ENCODE results near the gene MEIOSIN. TPM values are rescaled to one million over a fixed set of nuclear protein-coding genes. Genes with fewer than 3 reads are reported as not detected.
"Not testable (repeated sequence)": the region's sequence is repeated elsewhere in the genome, so short reads cannot be mapped to it uniquely, and the experiment has no call there.

The MEIOSIN gene, protein sequence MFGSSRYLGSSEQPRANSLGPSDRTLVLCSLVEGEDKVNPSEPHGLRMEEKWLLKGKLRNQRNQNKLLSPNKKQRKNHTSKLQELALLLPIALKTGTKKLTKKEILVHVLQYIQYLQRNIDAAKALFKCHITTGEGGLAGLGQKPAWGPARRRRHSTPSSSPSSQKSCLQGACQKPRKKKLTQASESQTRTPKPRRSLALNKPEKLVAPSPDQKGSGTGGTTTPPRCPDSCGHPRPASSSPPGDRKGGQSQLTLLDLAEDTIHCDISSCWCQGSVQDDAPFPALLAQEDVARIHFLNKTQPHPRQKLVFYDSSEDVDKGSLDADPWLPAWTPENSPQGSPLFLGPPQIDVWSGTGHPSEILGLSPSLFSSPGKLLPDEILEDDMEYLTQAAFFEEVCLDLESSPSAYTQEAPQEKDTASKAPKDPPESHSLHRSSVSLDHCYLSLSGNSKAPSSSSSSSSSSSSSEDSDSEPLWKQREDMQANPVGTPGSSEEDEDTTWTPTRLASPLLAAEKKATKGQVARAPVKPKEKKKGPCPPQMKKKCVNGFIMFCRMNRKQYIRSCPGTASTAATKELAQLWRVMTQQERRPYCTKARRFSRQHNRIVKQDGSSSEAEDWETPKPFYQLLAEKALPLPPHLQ
- total RNA-seq: under 1 TPM in 2 of 8 experiments, not detected in 6; 0.09 to 0.24 TPM

DNA sequence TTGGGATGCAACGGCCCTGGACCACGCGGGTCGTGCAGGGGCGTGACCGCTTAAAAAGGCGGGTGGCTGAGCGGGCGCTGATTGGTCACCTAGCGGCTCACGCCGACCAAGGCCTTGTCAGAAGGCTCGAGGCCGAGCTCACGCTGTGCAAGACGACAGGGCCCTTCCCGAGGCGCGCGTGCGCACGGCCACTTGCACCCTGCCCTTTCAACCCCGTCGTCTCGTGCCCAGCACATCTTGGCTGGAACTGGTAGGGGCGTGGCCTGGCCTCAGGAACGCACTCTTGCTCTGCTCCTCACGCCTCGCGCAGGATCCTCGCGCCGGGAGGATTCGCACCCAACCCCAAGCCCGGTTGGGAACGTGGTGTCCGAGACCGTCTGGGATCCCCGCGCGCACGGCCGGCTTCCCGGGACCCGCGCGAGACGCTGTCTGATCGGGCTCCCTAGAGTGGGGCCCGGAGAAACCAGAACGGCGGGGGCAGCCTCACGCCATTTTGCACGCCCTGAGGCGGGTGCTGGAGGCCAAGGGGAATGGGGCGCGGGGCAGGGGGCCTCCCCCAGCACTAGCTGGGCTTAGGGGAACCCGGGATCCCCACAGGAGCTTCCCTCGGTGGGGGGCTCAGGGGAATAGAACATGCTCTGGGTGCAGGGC, at the start of gene MEIOSIN:
Gene MEIOSIN (plus strand): TSS at position 280 of the 651 bp plus-strand sequence. CDS start 1,938 bp downstream, outside the sequence.
- Histone ChIP-seq H3K4me3 (no peak within 1 kb of the TSS), H3K27ac (no peak within 1 kb of the TSS), H3K4me1 (replicated peaks in 1 of 2) (peaks cover 0 to 6% of the 10 kb centered on the region in 2 donors)
- WGBS, 10 experiments: 85 to 88% methylated on average over 8 to 12 of the region's 59 CpGs; no CpG with 5 or more reads in 8 of the 10 experiments
- no peak for ATAC-seq (replicated peaks in 6 of 8)
- in situ Hi-C loops (cut with MboI; ENCODE audit: low pct_unique_long_range_greater_than_20kb in 2 of 9, low sequenced_read_pairs in 9 of 9, unreplicated experiment in 9 of 9): no loop called here

DNA sequence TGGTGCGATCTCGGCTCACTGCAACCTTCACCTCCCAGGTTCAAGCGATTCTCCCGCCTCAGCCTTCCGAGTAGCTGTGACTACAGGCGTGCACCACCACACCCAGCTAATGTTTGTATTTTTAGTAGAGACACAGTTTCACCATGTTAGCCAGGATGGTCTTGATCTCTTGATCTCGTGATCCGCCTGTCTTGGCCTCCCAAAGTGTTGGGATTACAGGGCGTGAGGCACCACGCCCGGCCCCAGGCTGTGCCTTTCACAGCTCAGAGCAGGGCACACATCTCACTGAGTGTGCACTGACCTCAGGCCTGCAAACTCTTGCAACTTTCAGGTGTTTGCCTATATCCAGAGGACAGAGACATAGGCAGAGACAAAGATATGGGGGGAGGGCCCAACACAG, 48.2 kb upstream of the MEIOSIN start:
- 83 to 100% (median 98%) methylated on average over 1 to 5 of the region's 11 CpGs; no CpG with 5 or more reads in 4 of the 10 experiments for WGBS, 10 experiments
- H3K27ac ChIP-seq: not testable (repeated sequence)

DNA sequence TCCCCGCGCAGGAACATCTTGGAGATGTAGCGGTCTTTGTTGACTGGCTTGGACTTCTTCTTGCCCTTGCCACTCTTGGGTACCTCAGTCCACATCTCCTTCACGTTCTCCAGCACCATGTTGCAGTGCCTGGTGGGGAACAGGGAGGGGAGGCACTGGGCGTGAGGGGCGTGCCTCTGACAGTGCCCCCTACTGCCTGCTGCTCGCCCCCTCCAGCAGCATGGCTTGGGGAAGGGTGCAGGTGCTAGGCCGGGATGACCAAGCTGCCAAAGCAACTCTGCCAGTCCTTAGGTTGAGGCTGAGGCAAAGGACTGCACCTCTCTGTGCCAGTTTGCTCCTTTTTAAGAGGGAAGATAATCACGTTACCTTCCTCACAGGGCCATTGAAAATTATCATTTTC, 45.6 kb upstream of the MEIOSIN start:
- WGBS, 10 experiments: 90 to 100% (median 97%) methylated on average over 1 to 6 of the region's 9 CpGs; no CpG with 5 or more reads in 6 of the 10 experiments
- Histone ChIP-seq H3K4me1 (replicated peaks in 1 of 2) (peaks cover 4 to 6% of the 10 kb centered on the region in 2 donors), H3K27ac (no peak overlapping the region), H3K4me3 (no peak overlapping the region)
- in situ Hi-C loops (cut with MboI; ENCODE audit: low pct_unique_long_range_greater_than_20kb in 2 of 9, low sequenced_read_pairs in 9 of 9, unreplicated experiment in 9 of 9): loop anchor here in 1 of 9 experiments (25.0 kb wide), 1 partner anchor 175 kb away; the partner anchor contains the start of gene VASP
- ATAC-seq (replicated peaks in 6 of 8): no peak

More for the DNA sequence above, 48.2 kb upstream of the MEIOSIN start:
- not testable (repeated sequence) for H3K4me1 ChIP-seq (replicated peaks in 1 of 2); ATAC-seq (replicated peaks in 6 of 8); H3K4me3 ChIP-seq
- in situ Hi-C loops (cut with MboI; ENCODE audit: low pct_unique_long_range_greater_than_20kb in 2 of 9, low sequenced_read_pairs in 9 of 9, unreplicated experiment in 9 of 9): loop anchor here in 1 of 9 experiments (25.0 kb wide), 1 partner anchor 173 kb away; the partner anchor contains the start of gene VASP

DNA sequence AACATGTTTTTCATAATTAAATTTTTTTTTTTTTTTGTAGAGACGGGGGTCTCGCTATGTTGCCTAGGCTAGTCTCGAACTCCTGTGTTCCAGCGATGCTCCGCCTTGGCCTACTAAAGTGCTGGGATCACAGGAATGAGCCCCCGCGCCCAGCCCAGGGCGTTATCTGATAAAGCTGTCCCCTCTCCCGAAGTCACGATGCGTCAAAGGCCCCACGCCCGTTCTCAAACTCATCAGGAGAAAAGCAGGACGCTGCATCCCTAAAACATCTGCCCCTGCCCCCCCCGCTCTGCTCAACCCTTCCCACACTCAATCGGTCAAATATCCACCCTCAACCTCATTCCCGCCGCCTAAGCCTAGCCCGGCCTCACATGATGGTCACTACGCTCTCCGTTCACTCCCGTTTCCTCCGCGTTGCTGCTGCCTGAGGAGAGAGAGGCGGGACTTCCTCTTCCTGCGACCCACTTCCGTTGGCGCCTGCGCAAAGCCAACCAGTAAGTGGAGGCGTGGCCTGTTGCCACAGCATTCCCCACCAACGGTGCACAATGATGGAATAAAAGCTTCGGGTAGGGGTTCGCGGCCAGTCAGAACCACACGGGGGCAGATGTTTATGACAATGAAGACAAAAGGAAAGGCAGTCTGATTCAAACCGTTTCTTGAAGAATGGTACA, 41.6 kb upstream of the MEIOSIN start, which contains the start of gene SNRPD2:
Gene SNRPD2 (minus strand): TSS at position 438 of the 671 bp plus-strand sequence. CDS start 65 bp downstream, at position 373.
- H3K27ac ChIP-seq: peak within 1 kb of the TSS; percentile 78 to 87
- peak; percentile 57 to 71 (median 65) for ATAC-seq (replicated peaks in 6 of 8)
- H3K4me1 ChIP-seq (replicated peaks in 1 of 2): peaks cover 7 to 10% of the 10 kb centered on the region in 2 donors
- in situ Hi-C loops (cut with MboI; ENCODE audit: low pct_unique_long_range_greater_than_20kb in 2 of 9, low sequenced_read_pairs in 9 of 9, unreplicated experiment in 9 of 9): loop anchor here in 1 of 9 experiments (25.0 kb wide), 1 partner anchor 179 kb away; the partner anchor contains the start of gene VASP
- H3K4me3 ChIP-seq: peak within 1 kb of the TSS; percentile 48 to 74 (median 62)
- 0 to 2% (median 0%) methylated on average over 1 to 19 of the region's 36 CpGs; no CpG with 5 or more reads in 1 of the 10 experiments for WGBS, 10 experiments

DNA sequence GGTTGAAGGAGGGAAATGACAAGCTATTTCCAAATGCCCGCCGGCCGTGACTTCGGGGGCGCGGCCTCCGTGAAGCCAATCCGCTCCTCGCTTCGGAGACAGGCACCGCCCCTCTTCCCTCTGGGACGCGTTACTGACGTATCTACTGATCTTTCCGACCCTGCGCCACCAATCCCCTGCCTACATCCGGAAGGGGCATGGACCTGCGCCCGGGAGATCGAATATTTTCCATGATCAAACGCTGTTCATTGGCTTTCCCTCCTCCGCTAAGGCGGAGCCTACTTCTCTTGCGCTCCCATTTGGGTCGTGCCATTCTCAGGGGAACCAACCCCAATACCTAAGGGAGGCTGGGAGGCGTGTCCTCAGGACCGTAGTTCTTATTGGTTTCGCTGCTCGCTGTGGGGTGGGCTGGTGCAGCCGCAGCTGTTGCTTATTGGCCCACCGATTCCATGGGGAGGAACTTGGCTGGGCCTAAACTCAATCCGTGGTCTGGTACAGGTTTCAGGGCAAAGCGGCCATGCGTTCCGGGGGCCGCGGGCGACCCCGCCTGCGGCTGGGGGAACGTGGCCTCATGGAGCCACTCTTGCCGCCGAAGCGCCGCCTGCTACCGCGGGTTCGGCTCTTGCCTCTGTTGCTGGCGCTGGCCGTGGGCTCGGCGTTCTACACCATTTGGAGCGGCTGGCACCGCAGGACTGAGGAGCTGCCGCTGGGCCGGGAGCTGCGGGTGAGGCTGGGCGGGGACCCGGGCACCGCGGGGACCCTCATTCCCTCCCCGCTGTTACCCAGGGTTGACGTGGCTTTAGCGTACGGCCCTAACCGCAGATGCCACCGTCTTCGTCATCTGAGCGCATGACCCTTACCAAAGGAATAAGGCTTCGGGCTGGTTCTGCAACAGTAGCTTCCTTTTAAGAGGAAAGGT, 40.8 kb upstream of the MEIOSIN start, which contains the start of gene QPCTL:
Gene QPCTL (plus strand): TSS at position 480 of the 919 bp plus-strand sequence. CDS start 38 bp downstream, at position 518.
- ATAC-seq (replicated peaks in 6 of 8): peak; percentile 84 to 92 (median 90)
- Histone ChIP-seq H3K27ac (peak within 1 kb of the TSS; percentile 78 to 87), H3K4me3 (peak within 1 kb of the TSS; percentile 48 to 74 (median 62)), H3K4me1 (replicated peaks in 1 of 2) (peaks cover 7 to 10% of the 10 kb centered on the region in 2 donors)
- 0 to 2% (median 0%) methylated on average over 1 to 27 of the region's 70 CpGs; no CpG with 5 or more reads in 1 of the 10 experiments for WGBS, 10 experiments
- in situ Hi-C loops (cut with MboI; ENCODE audit: low pct_unique_long_range_greater_than_20kb in 2 of 9, low sequenced_read_pairs in 9 of 9, unreplicated experiment in 9 of 9): loop anchor here in 1 of 9 experiments (25.0 kb wide), 1 partner anchor 180 kb away; the partner anchor contains the start of gene VASP

DNA sequence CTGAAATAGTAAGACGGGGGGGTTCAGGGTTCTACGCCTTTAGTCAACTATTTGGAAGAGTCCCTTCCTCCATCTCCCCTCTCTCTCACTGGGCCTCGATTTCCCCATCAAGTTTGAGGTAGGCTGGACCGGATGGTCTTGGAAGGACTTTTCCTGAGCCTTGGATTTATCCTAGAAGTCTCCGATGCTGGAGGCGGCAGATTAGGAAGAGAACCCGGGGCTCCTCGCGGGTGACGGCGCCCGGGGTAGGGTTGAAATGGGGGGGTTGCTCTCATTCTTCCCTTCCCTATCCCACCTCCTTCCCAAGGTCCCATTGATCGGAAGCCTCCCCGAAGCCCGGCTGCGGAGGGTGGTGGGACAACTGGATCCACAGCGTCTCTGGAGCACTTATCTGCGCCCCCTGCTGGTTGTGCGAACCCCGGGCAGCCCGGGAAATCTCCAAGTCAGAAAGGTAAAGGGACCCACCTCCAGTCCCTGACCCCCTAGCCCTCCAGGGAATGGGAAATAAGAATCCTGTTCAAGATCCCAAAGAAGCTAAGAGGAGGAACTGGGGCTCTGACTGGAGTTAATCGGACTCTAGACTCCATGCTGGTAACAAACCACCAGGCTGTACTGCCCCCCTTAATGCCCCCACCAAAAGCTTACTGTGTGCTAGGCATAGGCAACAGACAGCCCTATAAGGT, 40.0 kb upstream of the MEIOSIN start:
- Histone ChIP-seq H3K4me1 (replicated peaks in 1 of 2) (peaks cover 7 to 10% of the 10 kb centered on the region in 2 donors), H3K4me3 (peak overlapping the region; percentile 48 to 74 (median 62)), H3K27ac (peak overlapping the region; percentile 70 to 87)
- ATAC-seq (replicated peaks in 6 of 8): peak in 1 of 8 experiments; percentile 1
- WGBS, 10 experiments: 0 to 1% (median 0%) methylated on average over 1 to 17 of the region's 22 CpGs; no CpG with 5 or more reads in 3 of the 10 experiments
- in situ Hi-C loops (cut with MboI; ENCODE audit: low pct_unique_long_range_greater_than_20kb in 2 of 9, low sequenced_read_pairs in 9 of 9, unreplicated experiment in 9 of 9): loop anchor here in 1 of 9 experiments (25.0 kb wide), 1 partner anchor 181 kb away; the partner anchor contains the start of gene VASP

DNA sequence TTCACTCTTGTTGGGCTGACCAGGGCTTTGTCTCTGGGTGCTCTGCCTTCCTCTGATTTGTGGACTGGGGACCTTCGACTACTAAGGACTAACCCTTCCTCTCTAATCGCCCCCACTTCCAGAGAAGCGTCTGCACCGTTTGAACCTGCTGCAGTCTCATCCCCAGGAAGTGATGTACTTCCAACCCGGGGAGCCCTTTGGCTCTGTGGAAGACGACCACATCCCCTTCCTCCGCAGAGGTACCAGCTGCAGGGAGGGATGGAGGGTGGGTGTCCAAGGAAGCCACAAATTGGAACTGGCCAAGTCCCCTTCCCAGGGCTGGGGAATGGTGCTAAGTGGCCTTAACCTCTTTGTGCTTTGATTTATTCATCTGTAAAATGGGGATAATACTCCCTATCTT, 31.6 kb upstream of the MEIOSIN start:
- in situ Hi-C loops (cut with MboI; ENCODE audit: low pct_unique_long_range_greater_than_20kb in 2 of 9, low sequenced_read_pairs in 9 of 9, unreplicated experiment in 9 of 9): no loop called here
- Histone ChIP-seq H3K27ac (no peak overlapping the region), H3K4me1 (replicated peaks in 1 of 2) (no peaks in the 10 kb centered on the region), H3K4me3 (no peak overlapping the region)
- WGBS, 10 experiments: 73 to 100% (median 100%) methylated on average over 1 to 5 of the region's 7 CpGs; no CpG with 5 or more reads in 3 of the 10 experiments
- ATAC-seq (replicated peaks in 6 of 8): no peak

DNA sequence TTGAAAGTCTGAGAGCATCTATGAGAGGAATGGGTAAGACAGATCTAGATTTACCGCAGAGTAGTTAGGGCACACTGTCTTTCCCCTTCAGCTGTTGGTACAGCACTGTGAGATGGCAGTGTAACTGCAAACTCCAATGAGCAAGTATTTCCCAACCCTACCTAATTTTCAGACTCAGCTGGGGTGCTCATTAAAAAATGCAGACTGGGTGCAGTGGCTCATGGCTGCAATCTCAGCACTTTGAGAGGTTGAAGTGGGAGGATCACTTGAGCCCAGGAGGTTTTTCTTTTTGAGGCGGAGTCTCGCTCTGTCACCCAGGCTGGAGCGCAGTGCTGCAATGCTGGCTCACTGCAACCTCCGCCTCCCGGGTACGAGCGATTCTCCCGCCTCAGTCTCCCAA, 28.1 kb upstream of the MEIOSIN start:
- Histone ChIP-seq H3K4me1 (replicated peaks in 1 of 2) (no peaks in the 10 kb centered on the region), H3K4me3 (no peak overlapping the region), H3K27ac (no peak overlapping the region)
- 100% methylated on average over 1 to 5 of the region's 9 CpGs; no CpG with 5 or more reads in 6 of the 10 experiments for WGBS, 10 experiments
- ATAC-seq (replicated peaks in 6 of 8): no peak
- in situ Hi-C loops (cut with MboI; ENCODE audit: low pct_unique_long_range_greater_than_20kb in 2 of 9, low sequenced_read_pairs in 9 of 9, unreplicated experiment in 9 of 9): no loop called here

DNA sequence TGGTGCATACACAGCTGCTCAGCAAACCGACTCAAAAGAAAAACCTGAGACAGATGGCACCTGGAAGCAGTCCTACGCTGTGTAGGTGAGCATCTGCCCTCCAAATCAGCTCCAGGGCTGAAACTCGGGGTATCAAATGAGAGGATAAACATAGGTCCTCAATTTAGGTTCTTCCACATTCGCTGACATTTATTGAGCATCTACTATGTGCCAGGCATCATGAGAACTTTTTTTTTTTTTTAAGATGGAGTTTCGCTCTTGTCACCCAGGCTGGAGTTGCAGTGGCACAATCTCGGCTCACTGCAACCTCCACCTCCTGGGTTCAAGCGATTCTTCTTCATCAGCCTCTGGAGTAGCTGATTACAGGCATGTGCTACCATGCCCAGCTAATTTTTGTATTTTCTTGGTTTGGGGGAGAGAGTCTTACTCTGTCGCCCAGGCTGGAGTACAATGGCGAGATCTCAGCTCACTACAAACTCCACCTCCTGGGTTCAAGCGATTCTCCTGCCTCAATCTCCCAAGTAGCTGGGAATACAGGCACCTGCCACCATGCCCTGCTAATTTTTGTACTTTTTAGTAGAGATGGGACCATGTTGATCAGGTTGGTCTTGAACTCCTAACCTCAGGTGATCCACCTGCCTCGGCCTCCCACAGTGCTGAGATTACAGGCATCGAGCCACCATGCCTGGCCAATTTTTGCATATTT, 27.4 kb upstream of the MEIOSIN start:
- no peak overlapping the region for H3K27ac ChIP-seq
- H3K4me3 ChIP-seq: no peak overlapping the region
- 80 to 97% (median 87%) methylated on average over 2 to 8 of the region's 12 CpGs; no CpG with 5 or more reads in 3 of the 10 experiments for WGBS, 10 experiments
- ATAC-seq (replicated peaks in 6 of 8): no peak
- in situ Hi-C loops (cut with MboI; ENCODE audit: low pct_unique_long_range_greater_than_20kb in 2 of 9, low sequenced_read_pairs in 9 of 9, unreplicated experiment in 9 of 9): no loop called here
- H3K4me1 ChIP-seq (replicated peaks in 1 of 2): peaks cover 0 to 3% of the 10 kb centered on the region in 2 donors

DNA sequence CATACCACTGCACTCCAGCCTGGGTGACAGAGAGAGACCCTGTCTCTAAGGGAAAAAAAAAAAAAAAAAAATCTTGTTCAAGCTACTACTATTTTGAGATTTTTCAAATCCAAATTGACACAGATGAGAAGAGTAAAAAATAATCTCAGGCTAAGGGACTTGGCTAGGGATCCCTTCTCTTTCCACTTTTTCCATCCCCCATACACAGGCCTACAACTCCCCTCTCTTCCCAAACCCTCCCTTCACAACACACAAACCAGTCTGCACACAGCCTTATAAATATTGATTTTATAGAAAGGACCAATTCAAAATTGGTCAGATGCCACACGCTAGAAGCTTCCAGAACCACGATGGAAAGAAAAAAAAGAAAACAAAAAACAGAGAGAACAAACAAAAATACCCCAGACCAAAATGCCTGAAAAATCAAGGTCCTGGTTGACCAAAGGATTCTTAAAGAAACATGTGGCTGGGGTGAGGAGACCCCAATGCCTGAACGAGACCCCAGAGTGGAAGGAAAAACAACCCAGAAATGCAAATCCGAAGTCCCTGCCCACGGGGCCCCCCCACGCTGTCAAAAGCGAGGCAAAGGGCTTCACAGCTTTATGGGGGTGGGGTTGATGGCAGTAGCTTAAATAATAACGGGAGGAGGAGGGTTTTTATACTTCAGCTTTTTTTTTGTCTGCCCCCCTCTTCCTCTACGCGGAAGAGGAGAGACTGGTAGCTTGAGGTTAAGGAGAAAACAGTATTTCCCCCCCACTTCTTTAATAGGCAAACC, 22.7 kb upstream of the MEIOSIN start:
- Histone ChIP-seq H3K4me1 (replicated peaks in 1 of 2) (peaks cover 0 to 3% of the 10 kb centered on the region in 2 donors), H3K27ac (peak overlapping the region in 1 of 2 donors; percentile 49), H3K4me3 (no peak overlapping the region)
- in situ Hi-C loops (cut with MboI; ENCODE audit: low pct_unique_long_range_greater_than_20kb in 2 of 9, low sequenced_read_pairs in 9 of 9, unreplicated experiment in 9 of 9): no loop called here
- ATAC-seq (replicated peaks in 6 of 8): no peak
- WGBS, 10 experiments: 51 to 86% (median 71%) methylated on average over 2 to 9 of the region's 10 CpGs

Data from motor neuron (in vitro differentiated cells).